ENCODE measurements around the gene C16orf90.

DNA sequence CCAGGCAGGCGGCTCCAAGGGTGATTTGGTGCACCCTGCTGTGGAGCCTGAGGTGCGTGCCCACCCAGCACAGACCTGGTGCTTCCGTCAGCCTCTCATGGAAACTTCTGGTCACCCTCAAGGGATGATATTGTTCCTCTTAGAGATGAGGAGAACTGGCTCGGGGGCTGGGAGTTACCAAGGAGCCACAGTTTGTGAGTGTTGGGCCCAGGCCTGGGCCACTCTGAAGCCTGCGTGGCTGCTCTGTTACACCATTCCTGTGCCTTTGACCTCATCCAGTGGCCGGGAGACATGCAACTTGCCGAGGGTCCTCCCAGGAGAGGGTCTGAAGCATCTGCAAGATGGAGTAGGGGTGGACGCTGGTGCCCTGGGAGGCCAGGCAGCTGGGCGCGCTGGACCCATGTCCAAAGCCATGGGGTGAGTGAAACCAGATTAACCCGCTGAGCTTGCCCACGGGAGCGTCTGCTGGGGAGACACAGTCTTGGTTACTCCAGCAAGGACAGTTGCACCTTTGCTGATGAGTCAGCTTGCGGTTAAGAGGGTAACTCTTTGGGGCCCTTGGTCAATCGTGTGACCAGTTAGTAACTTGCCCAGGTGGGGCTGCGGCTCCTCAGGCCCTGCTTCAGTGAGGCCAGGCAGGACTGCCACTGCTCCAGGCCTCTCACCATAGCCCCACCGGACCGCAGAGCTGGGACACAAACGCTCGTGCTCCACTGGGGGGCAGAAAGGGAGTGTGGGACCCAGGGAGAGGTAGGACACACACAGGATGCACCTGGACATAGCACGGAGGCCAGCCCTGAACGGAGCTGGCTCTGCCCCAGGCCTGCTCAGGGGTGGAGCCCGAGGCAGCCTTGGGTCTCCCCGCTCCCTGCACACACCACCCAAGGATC, 7.5 kb downstream of the C16orf90 start:
- TF ChIP-seq, protein P1, sequence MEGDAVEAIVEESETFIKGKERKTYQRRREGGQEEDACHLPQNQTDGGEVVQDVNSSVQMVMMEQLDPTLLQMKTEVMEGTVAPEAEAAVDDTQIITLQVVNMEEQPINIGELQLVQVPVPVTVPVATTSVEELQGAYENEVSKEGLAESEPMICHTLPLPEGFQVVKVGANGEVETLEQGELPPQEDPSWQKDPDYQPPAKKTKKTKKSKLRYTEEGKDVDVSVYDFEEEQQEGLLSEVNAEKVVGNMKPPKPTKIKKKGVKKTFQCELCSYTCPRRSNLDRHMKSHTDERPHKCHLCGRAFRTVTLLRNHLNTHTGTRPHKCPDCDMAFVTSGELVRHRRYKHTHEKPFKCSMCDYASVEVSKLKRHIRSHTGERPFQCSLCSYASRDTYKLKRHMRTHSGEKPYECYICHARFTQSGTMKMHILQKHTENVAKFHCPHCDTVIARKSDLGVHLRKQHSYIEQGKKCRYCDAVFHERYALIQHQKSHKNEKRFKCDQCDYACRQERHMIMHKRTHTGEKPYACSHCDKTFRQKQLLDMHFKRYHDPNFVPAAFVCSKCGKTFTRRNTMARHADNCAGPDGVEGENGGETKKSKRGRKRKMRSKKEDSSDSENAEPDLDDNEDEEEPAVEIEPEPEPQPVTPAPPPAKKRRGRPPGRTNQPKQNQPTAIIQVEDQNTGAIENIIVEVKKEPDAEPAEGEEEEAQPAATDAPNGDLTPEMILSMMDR (conservative IDR thresholded peaks at IDR 0.05; ENCODE audit: low read depth, low read length) = no peak
- no peak for TF ChIP-seq EZH2phosphoT487 (IDR thresholded peaks at IDR 0.05; ENCODE audit: borderline replicate concordance, low read length)
- no peak for TF ChIP-seq EZH2 (IDR thresholded peaks at IDR 0.05; ENCODE audit: low read length, unreplicated experiment)

Measured in PC-3 (cell line).